SK-N-SH treated with all-trans-retinoic acid at 6 μM for 48 hours (cell line): Measurements from ENCODE around the gene TRIM34.

Experiments used
- BACH2 ChIP-seq: fragments of 250-450 bp; sonication (Bioruptor Pico); IDR thresholded peaks from 2 replicates; pipeline ENCODE4 v1.9.0; 2021; ENCODE audit warnings: mild to moderate bottlenecking, borderline replicate concordance
- CSRNP3 ChIP-seq: fragments of 250-450 bp; sonication (Bioruptor Pico); IDR thresholded peaks from 2 replicates; pipeline ENCODE4 v1.5.1; 2021; ENCODE audit warnings: mild to moderate bottlenecking, moderate library complexity
- OSR1 ChIP-seq: fragments of 250-450 bp; sonication (Bioruptor Pico); IDR thresholded peaks from 2 replicates; pipeline ENCODE4 v1.8.0; 2022; ENCODE audit warnings: moderate library complexity, mild to moderate bottlenecking, inconsistent platforms
- PATZ1 ChIP-seq: fragments of 250-450 bp; sonication (Bioruptor Pico); IDR thresholded peaks from 2 replicates; pipeline ENCODE4 v1.8.0; 2020; ENCODE audit warnings: mild to moderate bottlenecking, moderate library complexity, borderline replicate concordance
- PPARA ChIP-seq: fragments of 250-450 bp; sonication (Bioruptor Pico); IDR thresholded peaks from 2 replicates; pipeline ENCODE4 v1.5.0; 2020; ENCODE audit warnings: mild to moderate bottlenecking, borderline replicate concordance
- SNAI2 ChIP-seq: fragments of 250-450 bp; sonication (Bioruptor Pico); IDR thresholded peaks from 2 replicates; pipeline ENCODE4 v1.5.0; 2020; ENCODE audit warnings: mild to moderate bottlenecking, moderate library complexity
- TCF4 ChIP-seq: fragments of 250-450 bp; sonication (Bioruptor Pico); IDR thresholded peaks from 2 replicates; pipeline ENCODE4 v1.8.0; 2021; ENCODE audit warnings: mild to moderate bottlenecking, moderate library complexity, borderline replicate concordance
- ZFP30 ChIP-seq: fragments of 450-650 bp; formaldehyde crosslinking; IDR thresholded peaks from 2 replicates; pipeline ENCODE4 v1.5.0; 2022; ENCODE audit warnings: mild to moderate bottlenecking, moderate library complexity
- ZNF70 ChIP-seq: fragments of 450-650 bp; formaldehyde crosslinking; IDR thresholded peaks from 2 replicates; pipeline ENCODE4 v1.5.0; 2020; ENCODE audit warnings: mild to moderate bottlenecking, moderate library complexity
- ZNF8 ChIP-seq: fragments of 450-650 bp; formaldehyde crosslinking; IDR thresholded peaks from 2 replicates; pipeline ENCODE4 v1.5.0; 2020; ENCODE audit warnings: mild to moderate bottlenecking, moderate library complexity

- TF ChIP-seq PATZ1 (CRISPR knock-in tag) (no peak), ZFP30 (CRISPR knock-in tag) (no peak), CSRNP3 (no peak), TCF4 (CRISPR knock-in tag) (no peak), OSR1 (CRISPR knock-in tag) (no peak), ZNF70 (CRISPR knock-in tag) (no peak), ZNF8 (CRISPR knock-in tag) (no peak), SNAI2 (CRISPR knock-in tag) (no peak), PPARA (CRISPR knock-in tag) (no peak), BACH2 (no peak)
These were observed 3.2 kb upstream of the TRIM34 start for GRCh38 chr11:5621580-5621979.
